ENCODE data around the gene CREB3L4. TPM values are rescaled to one million over a fixed set of nuclear protein-coding genes. Genes with fewer than 3 reads are reported as not detected.

Gene CREB3L4, protein sequence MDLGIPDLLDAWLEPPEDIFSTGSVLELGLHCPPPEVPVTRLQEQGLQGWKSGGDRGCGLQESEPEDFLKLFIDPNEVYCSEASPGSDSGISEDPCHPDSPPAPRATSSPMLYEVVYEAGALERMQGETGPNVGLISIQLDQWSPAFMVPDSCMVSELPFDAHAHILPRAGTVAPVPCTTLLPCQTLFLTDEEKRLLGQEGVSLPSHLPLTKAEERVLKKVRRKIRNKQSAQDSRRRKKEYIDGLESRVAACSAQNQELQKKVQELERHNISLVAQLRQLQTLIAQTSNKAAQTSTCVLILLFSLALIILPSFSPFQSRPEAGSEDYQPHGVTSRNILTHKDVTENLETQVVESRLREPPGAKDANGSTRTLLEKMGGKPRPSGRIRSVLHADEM
- 10 to 100 TPM in 9 of 12 donors, 1 to 10 TPM in 1, not detected in 2; 9.7 to 17.4 (median 12.0) TPM for polyA plus RNA-seq (ENCODE audit: insufficient read length in 12 of 12)
- long read RNA-seq, donor 1, partial matches to known transcripts, result 18 of 19 reads
- long read RNA-seq, donor 1, other reads (novel, unspliced or antisense), result 0 of 19 reads
- long read RNA-seq, donor 2, partial matches to known transcripts, result 48 of 185 reads
- long read RNA-seq, donor 2, other reads (novel, unspliced or antisense), result 136 of 185 reads
- long read RNA-seq, donor 3, partial matches to known transcripts, result 19 of 70 reads
- long read RNA-seq, donor 3, other reads (novel, unspliced or antisense), result 49 of 70 reads
- long read RNA-seq, donor 4, result 0 reads
- long read RNA-seq, donor 5, partial matches to known transcripts, result 0 of 3 reads
- long read RNA-seq, donor 5, other reads (novel, unspliced or antisense), result 0 of 3 reads
- long read RNA-seq, donor 6, partial matches to known transcripts, result 21 of 77 reads
- long read RNA-seq, donor 6, other reads (novel, unspliced or antisense), result 55 of 77 reads
- long read RNA-seq, donor 7, partial matches to known transcripts, result 0 of 2 reads
- long read RNA-seq, donor 7, other reads (novel, unspliced or antisense), result 0 of 2 reads
- long read RNA-seq, donor 8, partial matches to known transcripts, result 31 of 166 reads
- long read RNA-seq, donor 8, other reads (novel, unspliced or antisense), result 134 of 166 reads
- long read RNA-seq, donor 9, result 0 reads
- long read RNA-seq, donor 10, result 0 reads
- long read RNA-seq, donor 11, partial matches to known transcripts, result 0 of 1 reads
- long read RNA-seq, donor 11, other reads (novel, unspliced or antisense), result 0 of 1 reads

DNA sequence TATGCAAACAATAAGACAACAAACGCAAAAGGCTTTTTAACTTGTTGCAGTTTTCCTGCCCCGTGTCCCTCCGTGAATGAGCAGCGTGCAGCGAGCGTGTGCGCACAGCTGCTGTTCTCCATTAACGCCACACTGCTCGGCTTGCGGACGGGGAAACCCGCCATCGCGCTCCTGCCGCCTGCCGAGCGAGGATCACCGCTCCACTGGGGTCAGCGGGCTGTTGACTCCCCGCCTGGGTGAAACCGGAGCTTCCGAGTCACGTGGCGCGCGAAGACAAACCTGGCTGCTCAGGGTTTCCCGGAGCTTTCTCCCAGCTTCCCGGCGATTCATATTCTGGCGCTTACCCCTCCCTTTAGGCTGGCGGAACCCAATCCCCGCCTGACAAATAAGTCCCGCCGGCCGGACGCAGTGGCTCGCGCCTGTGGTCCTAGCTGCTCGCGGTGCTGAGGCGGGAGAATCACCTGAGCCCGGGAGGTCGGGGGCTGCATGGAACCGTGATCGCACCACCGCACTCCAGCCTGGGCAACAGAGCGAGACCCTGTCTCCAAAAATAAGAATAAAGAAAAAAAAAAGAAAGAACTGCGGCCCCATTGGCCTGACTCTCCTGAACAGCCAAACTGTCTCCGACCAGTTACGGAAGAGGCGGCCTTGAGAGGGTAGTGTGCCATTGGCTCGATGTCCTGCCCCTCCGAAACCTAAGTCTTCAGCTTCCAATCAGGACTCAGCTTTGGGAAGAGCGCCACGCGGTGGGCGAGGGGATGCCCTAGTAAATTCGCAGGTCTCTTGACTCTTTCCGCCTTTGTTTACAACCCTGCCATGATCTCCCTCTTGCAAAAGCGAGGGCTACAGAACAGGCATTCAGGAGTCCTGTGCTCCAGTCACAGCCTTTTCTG, at the start of gene CREB3L4:
Gene CREB3L4, plus strand, starts transcription at position 796 of the 893 bp plus-strand sequence. CDS start 624 bp downstream, outside the sequence.
- peak; percentile 96 for DNase-seq

DNA sequence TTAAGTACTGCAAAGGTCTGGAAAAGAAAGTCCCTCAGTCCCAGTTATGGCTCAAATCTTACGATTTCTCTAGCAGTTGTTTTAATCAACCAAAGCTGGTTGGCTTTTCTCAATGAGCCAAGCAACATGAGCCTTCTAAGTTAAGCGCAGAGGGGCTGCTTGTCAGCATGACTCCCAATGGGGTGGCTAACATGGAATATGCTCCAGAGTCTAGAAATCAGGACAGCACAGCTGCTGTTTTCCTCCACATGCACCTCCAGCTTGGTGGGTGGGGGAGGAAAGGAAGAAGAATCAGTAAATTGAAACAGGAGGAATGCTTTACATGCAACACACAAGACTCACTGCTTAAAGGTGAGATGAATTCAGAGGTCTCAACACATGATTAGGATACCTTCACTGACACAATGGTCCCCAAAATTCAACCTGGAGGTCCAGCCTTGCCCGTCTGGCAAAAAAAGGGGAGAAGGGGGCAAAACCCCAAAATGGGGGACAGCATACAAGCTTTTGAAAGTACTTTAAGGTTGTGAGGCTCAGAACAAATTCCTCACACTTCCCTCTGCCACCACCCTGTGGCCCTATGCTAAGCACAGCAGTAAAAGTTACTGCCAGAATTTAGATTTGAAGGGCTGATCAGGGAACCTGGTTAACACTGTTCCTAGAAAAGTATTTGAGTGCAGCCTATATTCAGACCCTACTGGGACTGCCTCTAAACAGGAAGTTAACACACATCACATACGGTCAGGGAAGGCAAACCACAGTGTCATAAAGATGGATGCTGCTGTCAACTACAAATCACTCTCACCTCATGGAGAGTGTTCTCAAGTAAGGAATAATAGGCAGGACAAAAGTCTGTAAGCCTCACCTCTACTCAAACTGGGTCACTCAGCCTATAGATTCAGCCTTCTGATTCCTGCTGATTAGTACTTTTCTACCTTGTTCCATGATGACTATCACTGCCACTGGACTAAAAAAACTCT, 47.5 kb upstream of the CREB3L4 start:
- DNase-seq, result no peak

DNA sequence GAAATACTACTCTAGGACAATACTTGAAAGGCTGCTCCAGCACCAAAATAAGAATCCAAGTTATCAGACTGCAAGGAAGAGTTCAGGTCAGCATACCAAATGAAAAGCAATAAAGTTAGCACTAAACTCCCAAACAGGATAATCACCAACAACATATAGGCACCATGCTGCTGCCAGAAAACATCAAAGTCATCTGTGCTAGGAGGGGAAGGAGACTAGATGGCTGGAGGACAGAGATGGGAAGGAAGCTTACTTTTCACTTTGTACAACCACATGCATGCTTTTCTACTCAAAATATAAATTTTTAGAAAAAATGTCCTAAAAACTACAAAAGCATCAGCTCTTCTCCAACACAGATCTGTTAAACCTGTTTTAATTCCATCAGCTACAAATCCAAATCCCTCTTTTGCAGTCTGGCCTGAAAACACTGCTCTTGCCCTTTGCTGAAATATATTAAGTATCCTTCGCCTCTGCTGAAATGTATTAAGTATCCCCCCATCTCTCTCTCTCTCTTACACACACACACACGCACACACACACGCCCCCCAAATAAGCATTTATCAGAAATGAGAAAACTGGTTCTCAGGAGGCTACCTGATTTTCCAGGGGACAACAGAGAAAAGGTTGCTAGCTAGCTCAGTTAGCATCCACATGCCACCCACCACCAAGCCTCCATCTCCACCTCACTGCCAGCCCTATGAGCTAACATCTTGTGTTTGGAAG, 46.5 kb upstream of the CREB3L4 start:
- no peak for DNase-seq

DNA sequence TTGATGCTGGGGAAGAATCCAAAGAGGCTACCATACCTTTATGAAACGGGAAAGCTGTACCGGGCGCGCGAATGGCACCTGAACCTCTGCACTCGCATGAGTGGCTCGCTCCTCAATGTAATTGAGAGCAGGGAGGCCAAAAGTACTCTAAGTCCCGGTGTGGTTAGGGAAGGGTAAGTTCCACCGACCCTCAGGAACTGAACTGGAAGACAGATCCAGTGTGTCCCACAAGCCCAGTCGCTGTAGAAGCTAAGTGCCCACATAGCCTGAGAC, 46.0 kb upstream of the CREB3L4 start:
- DNase-seq, result peak; percentile 14

DNA sequence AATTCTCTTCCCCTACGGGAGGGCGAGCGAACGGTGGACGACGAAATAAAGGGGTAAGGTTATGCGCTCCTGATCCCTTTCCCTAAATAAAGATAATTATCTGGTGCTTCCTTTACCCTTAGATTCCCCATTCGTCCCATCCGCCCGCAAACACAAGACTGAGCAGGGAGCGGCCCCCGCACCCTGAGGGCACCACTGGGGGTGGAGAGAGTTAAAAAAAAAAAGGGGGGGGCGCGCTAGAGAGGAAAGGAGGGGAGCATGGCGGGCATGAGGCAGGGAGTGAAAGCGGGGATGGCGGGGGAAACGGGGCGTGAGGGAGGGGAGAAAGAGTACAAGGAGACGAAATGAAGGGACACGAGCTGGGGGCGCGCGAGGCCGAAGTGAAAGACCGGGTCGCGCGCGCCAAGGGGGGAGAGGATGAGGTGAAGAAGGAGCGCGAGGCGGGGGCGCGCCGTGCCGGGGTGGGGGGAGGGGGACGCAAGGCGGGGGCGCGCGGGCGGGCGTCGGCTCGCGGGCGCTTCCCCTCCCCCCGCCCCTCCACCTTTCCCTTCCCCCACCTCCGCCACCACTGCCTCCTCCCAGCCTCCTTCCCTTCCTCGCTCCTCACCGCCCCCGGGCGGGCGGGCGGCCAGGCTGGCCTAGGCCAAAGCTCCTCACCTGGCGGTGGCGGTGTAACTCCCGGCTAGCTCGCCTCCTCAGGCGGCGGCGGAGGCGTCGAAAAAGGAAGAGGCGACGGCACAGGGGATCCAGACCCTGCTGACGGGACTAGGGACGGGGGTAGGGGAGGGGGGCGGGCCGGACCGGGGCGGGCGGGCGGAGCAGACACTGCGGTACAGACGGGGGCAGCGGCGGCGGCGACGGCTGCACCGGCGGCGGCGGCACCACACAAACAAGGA, 45.4 kb upstream of the CREB3L4 start:
- DNase-seq, result peak; percentile 30

DNA sequence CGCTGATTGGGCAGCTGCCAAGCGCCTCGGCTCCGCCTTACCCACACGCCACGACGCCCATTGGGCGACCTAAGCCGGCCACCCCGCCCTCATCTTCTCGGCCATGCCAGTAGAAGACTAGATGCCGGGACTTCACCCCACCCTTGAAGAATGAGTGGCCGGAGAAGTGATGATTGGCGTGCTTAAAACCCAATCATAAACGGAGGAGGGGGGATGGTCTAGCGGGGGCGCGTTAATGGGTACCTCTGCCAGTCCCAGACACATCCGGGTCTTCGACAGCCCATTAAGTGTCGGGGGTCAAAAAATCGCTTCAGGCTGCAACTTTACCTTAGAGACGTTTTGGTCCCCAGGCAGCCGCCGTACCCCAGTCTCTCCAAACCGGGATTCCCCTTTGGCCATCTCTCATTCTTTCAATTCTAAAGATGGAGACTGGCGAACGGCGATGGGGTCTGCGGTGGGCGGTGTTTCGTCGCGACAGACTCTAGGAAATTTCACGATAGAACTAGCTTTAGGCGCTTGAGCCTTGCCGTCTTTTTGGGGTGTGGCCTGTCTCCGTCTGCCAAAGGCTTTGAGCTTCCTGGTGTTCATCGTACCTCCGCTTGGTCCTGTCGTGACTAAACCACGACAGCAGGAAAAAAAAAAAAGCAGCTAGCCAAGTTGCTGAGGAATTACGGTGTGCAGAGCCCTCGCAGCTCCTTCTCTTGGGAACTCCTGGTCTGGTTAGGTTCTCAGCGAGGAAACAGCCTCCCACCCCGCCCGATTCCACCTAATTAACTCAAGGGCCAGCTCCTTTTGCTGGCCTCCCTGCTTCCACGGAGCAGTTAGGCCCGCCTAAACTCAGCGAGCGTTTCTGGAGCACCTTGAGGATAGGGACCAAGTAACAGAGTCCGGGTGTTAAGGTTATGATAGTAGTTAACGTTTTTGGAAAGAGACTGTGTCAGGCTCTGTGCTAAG, 44.5 kb upstream of the CREB3L4 start, which contains the start of gene GATAD2B:
Gene GATAD2B, minus strand, starts transcription at position 1 of the 954 bp plus-strand sequence. CDS start 94,625 bp downstream, outside the sequence.
- DNase-seq, result peak; percentile 99

DNA sequence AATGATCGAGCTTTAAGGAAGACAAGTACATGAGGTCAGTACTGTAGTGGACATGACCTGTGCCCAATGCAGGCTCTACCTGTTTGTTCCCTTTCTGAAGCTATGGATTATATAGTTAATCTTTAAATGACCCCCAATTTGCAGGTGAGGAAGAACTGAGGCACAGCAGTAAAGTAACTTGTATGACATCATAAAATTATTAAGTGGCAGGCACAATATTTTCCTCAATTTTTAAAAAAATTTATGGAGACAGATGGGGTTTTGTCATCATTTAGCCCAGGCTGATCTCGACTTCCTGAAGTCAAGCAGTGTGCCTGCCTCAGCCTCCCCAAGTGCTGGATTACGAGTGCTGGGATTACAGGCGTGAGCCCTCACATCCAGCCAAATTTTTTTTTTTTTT, 41.3 kb upstream of the CREB3L4 start:
- DNase-seq, result no peak

DNA sequence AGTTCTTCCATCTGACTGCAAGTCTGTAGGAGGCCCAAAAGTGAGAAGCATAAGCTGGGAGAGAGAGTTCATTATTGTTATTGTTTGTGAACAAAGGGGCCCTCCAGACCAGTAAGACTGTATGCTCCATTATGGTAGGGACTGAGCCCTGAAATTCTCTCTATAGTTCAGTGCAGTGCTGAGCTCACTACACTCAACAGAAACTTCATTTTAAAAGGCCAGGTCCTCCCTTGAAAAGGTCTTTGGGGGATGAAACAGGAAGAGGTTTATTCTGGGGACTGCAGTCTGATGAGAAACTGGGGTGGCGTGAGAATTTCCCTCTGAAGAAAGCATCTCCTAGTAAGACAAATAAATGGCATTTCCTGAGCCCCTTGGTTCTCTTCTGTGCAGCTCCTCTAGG, 39.5 kb upstream of the CREB3L4 start:
- DNase-seq, result no peak

DNA sequence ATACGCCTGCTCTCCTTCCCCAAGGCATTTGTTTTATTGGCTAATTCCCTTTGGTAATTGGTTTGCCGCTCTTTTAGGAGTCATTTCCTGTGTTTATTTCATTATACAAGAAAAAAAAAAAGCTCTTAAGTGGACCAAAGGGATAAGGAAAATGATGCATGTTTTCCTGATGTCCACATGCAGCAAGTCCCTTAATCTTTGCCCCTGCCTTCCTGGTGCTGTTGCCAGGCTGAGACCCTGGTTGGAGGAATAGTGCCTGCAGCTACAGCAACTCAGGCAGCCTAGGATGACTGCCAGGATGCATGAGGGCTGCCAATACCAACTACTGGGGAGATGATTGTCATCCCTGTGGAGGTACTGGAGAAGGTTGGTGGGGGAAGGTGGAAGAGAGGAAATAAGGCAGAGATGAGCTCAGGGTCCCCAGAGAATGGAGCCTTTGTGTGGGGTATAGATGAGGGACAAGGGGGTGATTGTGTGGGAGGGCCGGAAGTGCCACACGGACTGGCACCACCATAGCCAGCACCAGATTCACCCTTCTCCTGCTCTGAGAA, 38.8 kb upstream of the CREB3L4 start:
- DNase-seq, result no peak

DNA sequence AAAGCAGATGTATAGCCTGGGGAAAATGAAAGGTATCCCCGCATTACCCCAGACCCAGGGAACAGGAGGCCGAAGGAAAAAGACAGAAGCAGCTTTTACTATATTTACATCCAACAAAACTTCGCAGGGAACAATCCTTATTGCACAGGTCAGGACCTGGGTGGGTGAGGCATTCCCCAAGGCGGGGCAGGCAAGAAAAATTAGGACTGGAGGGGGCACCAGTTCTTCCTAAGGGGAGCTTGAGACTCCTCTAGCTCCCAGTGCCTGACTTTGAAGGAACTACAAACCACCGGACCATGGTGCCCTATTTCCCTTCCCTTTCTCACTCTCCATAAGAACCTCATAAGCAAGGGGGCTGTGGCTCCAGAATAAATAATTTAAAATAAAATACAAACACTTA, 38.3 kb upstream of the CREB3L4 start:
- no peak for DNase-seq

DNA sequence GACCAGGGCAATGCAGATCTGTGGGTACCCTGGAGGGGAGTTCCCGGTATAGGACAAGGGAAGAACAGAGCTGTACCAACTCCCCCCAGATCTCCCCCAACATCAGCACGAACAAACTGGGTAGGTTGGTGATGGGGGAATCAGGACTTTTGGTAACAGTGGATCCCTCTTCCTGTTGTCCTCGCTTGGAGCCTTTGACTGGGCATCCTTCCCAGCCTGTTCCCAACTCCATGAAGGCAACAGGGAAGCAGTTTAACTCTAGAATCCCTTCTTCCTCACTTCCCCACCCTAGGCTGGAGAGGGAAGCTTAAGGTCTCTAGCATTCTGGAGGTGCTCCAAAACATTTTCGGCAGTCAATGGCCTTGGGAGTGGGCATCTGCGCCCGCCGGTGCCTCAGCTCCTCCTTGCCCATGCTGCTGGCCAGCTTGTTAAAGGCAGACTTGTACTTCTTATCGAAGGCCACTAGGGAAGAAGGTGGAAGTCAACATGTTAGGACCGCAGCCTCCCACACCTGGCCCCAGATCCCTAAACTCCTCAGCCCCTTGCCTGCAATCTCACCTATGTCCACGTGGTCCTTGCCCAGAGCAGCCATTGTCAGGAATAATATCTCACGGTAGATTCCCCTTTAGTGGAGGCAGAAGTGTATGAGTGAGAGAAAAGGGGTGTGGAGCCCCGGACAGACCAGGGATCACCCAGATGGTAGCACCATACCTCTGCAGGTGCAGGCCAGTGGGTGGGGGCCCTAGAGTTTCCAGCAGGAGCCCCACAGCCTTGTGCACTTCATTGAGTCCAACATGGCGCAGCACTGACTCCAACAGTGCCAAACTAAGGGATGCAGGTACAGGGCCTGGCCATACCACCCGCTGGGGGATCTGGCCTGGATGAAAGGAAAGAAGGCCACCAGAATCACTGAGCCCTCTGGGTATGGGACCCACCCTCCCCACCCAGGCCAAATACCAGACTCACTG, 37.4 kb upstream of the CREB3L4 start:
- DNase-seq, result no peak

DNA sequence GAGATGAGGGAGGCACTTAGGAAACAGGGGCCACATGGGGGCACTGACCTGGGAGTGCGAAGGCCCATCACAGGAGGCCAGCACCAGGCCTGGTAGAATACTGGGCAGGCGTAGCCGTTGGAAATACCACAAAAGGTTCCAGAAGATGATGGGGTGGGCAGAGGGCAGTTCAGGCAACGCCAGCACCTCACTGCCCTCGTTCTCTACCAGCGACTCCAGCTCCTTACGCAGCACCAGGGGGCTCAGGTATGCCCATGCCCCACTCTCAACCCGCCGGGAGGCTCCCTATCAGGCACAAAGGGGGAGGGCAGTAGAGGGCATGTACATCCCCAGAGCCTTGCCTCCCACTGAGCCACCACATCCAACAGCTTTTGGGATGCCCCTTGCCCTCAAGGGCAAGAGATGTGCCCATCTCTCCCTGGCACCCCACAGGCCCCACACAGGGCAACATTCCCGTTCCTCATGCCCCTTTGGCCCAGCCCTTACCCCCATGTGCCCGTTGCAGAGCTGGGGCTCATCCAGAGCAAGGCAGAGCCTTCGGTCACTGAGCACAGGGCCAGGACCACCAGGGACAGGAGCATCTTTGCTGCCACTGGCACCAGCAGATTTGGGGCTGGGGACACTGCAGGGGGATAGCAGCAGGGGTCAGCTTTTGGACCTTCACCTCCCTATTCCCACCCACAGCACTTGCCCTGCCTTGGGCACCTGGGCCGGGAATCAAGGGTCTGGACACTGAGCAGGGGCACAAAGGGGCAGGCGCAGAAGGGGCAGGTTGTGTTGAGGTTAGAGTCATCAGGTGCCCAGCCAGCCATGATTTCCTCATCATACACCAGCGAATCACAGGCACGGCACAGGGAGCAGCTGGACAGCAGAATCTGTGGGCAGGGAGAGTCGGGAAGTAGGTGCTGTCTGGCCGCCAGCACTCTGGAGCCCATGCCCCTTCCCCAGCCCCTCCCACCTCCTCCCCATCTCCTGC, 35.3 kb upstream of the CREB3L4 start:
- DNase-seq, result no peak

DNA sequence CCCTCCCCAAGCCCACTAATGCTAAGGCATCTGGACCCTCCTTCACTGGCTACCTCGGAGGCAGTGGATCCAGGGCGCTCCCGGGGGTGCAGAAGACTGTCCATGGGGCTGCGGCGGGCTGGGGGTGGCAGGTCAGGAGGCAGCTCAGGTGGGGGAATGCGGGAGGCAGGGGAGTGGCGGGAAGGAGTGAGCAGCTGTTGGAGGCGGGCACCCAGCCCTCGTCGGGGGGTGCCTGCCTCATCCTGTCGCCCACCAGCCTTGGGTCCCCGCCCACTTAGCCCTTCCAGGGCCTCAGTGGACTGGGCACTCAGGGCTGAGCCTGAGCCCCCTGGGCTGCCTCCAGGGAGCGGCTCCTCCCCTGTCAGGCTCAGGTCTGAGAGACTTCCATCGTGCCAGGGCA, 34.3 kb upstream of the CREB3L4 start:
- DNase-seq, result no peak

DNA sequence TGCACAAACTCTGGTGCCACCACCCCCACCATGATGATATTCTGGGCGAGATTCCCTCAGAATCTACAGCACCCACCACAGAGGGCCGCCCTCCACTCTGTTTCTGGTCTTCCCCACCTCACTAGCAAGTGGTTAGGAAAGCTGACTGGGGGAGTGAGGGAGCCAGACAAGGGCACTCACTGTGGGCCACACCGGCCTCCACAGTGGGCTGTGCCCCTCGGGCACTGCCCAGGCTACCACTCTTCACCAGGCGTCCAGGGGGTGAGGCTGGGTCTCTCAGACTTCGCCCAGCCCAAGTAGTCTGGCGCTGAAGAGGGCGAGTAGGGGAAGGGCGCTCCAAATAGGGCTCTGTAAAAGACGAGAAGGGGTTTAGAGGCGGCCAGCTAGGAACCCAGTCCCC, 33.7 kb upstream of the CREB3L4 start:
- no peak for DNase-seq

All from muscle of arm (tissue), 14 donors.